Upper lobe of left lung (tissue), 4 donors: ENCODE measurements around the gene SPATA25.

ENCODE experiments used
- CTCF ChIP-seq, 6 experiments: fragments of 450-650 bp in 4 of 6; fragments of 200-600 bp in 2 of 6; sonication (generic) in 2 of 6; IDR thresholded peaks; one replicate each; pipeline ENCODE4 v1.5.1; 2016 to 2019; ENCODE audit warnings: antibody characterized with exemption in 6 of 6
- POLR2A ChIP-seq, 4 donors: fragments of 450-650 bp; IDR thresholded peaks; one replicate each; pipeline ENCODE4 v1.5.1; 2016 to 2017; ENCODE audit warnings: antibody characterized with exemption in 4 of 4, mild to moderate bottlenecking in 2 of 4

DNA sequence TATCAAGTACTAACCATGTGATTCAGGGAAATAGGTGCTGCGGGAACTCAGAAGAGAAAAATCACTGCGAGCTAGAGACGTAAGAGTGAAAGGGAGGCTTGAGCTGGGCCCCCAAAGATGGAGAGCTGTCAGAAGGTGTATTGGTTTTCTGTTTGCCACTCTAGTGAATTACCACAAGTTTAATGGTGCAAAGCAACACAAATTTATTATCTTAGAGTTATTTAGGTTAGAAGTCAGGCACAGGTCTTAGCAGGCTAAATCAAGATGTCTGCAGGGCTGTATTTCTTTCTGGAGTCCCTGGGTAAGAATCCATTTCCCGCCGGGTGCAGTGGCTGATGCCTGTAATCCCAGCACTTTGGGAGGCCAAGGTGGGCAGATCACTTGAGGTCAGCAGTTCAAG lies 27.5 kb downstream of the SPATA25 start:
- TF ChIP-seq CTCF (IDR thresholded peaks at IDR 0.05) (no peak), POLR2A (IDR thresholded peaks at IDR 0.05) (no peak)
